HG03521 (cell line): ENCODE results near the gene SDR42E1.
"Not testable (repeated sequence)": the region's sequence is repeated elsewhere in the genome, so short reads cannot be mapped to it uniquely, and the experiment has no call there.

ENCODE experiments used
- ATAC-seq: cut with Tn5 transposase; IDR thresholded peaks from one replicate; pipeline ENCODE4 v1.9.1; 2021; ENCODE audit warnings: mild to moderate bottlenecking, moderate library complexity; ENCODE audit not compliant: unreplicated experiment

The SDR42E1 gene

DNA sequence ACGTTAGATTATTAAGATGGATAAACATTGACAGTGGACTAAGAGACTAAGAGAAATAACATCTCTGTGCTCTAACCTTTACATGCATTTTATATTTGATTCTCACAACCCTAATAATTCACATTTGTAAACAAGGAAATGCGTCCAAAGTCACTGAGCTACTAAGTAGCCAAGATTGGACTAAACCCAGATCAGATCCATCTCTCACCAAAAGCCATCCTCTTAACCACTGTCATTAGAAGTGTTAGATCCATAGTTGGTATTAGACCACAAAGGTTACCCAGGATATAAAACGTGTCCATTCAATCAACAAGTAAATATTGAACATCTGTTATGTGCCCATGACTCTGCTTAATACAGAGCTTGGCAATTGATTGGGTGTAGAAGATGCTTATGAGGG lies 29.0 kb upstream of the SDR42E1 start:
- no peak for ATAC-seq

DNA sequence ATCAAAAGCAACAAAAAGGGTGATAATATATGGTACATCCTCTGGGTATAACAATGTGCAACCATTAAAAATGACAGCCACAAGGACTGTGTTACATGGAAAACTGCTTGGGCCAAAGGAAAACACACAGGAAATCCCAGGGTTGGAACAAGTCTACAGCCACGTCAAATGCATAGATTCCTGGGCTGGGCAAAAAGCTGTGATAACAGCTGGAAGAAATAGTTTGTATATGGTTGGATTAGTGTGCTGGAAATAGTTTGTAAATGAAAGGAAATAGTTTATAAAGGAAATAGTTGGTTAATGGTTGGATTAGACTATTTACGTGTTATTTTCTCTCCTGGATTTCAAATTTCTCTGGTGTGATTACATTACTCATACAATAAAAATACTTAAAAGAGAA lies 26.4 kb upstream of the SDR42E1 start:
- ATAC-seq = no peak

DNA sequence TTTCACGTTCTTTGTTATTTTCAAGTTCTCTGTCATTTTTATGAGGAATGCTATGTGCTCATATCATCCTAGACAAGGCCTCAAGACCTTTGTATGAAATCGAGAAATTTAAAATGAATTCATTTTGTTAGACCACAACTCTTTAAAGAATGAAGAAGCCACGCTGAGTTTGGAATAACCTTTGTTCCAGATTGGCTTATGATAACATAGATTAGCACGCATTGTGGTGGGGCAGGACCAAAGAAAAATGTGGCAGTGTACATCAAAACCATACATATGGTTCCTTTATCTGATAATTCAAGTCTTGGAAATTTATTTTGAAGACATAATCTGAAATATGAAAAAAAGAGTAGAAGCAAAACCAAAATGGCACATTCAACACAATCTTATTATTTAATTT lies 26.0 kb upstream of the SDR42E1 start:
- no peak for ATAC-seq

DNA sequence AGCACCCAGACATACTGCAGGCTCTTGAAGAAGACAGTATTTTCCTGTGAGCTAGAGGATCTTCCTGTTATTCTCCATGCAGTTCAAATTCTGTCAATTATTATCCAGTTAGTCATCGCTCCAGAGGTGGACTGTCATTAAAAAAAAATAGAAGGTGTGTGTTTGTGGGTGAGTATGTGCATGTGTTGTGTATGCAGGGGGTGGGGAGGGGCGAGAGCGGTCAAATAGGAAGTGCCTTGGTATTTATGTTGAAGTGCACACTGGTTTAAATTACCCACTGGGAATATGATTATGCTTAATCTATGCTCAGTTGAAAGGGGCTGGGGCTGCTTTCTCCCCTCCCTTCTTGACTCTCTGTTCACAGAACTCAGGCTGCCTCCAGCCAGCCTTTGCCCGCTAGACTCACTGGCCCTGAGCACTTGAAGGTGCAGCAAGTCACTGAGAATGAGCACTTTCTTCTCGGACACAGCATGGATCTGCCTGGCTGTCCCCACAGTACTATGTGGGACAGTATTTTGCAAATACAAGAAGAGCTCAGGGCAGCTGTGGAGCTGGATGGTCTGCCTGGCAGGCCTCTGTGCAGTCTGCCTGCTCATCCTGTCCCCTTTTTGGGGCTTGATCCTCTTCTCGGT lies 23.8 kb upstream of the SDR42E1 start, which contains the start of gene HSD17B2:
TSS of gene HSD17B2 (plus strand) at position 273 of the 632 bp plus-strand sequence. CDS start at position 445, 172 bp downstream.
- no peak for ATAC-seq

DNA sequence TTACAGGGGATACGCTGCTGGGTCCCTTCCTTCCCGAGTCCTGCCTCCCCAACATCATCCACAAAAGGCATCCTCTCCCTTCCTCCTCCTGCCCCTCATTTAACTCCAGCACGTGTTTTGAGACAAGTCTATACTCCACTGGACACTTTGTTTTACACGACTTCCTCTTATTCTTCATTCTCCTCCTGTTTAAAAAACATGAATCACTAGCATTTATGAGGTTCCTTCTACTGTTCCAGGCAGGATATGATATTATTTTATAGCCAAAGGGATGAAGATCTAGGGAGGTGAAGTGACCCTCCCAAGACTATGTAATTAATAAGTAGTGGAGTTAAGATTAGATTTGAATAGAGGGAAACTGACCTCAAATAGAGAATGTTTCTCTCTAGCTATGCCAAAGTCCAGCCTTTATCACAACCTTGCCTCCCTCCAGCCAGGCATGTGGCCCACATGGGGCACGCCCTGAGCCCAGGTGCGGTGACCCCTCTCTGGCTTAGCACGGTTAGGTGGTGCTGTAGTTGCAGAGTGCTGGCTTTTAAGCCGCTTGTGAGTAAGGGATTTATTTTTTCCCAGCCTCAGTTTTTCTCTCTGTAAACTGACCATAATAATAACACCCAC lies 22.5 kb upstream of the SDR42E1 start:
- no peak for ATAC-seq

DNA sequence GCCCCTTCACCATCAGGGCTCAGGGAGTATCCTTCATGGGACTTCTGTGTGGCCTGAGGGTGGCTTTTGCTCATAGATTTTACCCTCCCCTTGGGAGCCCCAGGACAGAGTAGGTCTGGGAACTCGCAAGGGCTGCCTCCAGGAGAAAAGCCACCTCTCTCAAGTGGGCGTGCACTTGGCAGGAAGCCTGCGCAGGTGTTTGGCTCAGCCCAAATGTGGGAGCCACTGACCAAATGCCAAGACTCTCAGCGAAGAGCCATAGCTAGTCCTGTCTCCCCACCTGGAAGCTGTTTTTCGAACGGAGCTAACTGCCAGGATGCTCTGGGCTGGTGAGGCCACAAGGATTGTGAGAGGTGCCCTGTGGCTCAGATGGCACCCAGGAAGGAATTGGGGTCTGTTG lies 21.7 kb upstream of the SDR42E1 start:
- ATAC-seq = no peak

DNA sequence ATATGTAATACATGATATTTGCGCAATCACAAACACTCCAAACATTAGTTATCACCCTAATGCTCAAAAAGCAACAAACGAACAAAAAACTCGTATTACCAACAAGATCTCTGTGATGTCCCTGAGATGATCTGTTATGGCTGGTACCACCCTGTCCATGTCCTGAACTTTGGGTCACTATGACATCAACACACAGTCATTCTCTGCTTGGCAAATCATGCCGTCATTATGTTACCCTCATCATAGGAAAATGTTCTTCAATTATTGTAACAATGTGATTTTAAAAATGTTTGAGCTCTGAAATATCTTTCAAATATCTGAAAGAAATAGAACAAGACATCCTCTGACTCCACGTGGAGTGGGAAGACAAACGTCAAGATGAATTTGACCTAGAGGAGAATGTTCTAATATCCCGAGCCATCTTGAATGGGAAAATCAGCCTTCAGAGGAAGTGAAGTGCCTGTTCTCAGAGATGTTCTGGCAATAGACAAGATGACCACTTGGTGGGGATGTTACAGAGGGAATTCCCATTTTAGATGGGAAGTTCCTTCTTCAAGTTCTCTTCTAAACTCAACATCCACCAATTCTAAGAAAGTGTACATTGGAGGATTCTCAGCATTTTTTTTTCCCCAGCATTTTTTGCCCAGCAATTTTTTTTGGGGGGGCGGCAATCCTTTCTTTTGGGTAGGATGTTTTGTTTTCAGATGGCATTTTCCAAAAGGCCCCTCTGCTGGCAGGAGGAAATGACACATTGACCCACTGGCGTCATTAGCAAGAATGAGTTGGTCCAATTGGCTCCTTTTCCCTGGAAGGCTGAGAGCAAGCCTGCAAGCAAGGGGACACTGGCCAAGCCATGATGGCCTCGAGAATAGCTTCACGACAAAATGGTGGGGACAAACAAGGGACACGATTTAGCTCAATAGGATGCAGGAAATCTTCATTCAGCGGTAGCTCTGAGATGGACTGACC lies 20.1 kb upstream of the SDR42E1 start:
- no peak for ATAC-seq

DNA sequence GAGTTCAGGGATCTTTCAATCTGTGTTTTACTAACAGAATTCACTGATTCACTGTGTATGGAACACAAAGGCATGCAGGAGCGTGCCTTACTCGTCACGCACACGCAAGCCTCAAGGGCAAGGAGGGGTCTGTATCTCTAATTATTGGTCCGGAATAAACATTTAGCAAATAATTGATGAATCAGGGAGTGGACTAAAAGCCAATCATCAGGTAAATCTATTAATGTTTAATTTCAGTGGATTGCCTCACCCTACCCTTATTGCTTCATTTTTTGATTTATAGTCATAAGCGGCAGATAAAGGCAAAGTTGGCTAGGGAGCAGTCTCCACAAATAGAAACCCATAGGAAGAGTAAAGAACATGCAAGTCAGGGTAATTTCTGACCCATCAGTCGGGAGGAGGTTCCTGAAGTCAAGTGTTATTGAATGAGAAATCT lies 16.4 kb upstream of the SDR42E1 start:
- ATAC-seq = no peak

DNA sequence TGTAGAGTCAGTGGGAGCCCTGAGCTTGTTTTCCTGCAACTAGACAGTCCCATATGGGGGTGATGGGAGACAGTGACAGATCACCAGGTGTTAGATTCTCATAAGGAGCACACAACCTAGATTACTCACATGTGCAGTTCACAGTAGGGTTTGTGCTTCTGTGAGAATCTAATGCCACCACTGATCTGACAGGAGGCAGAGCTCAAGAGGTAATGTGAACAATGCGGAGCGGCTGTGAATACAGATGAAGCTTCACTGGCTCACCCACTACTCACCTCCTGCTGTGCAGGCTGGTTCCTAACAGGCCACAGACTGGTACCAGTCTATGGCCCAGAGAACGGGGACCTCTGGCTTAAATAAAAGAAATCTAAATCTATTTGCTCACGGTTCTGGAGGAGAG lies 13.6 kb upstream of the SDR42E1 start:
- ATAC-seq = no peak

DNA sequence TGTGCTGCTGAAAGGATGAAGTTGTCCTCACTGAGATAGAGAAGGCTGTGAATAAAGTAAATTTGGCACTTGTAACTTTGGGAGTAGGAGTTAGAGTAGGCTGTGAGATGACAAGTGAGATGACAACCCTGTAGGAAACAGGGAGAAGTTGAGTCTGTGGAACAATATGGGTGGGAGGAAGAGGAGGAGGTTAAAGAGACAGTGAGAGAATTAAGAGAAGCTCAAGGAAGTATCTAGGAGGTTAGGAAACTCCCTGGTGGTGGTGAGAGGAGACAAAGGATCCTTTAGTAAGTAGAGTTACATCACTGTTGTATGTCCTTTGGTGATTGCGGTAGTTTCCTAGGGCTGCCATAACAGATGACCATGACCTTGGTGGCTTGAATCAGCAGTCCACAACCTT lies 13.0 kb upstream of the SDR42E1 start:
- no peak for ATAC-seq

DNA sequence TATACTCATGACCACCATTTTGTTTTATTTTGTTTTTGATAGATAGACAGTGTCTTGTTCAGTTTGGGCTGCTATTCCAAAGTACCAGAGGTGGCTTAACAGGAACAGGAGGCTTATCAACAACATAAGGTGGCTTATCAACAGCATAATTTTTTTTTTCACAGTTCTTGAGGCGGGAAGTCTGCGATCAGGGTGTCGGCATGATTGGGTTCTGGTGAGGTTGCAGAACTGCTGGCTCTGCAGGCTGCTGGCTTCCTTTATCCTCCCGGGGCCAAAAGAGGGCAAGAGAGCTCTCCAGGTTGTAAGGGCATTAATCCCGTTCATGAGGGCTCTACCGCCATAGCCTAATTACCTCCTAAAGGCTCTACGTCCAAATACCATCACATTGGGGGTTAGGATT lies 11.9 kb upstream of the SDR42E1 start:
- ATAC-seq = no peak

DNA sequence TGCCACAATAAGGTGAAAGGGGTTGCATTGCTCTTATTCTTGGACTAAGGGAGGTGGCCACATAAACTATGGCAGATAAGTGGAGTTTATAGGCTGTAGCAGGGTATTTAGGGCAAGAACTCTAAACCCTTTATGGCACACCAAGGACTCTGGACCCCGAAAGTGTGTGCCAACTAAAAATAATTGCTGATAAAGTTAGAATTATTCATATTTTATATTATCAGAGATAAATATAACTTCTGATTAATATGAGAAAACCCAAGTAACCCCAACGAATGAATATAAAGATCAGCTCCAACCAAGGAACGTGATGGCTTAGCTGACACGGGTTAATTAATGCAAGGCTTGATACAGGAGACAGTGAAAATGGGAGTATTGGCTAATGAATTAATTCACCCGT lies 8.8 kb upstream of the SDR42E1 start:
- no peak for ATAC-seq

DNA sequence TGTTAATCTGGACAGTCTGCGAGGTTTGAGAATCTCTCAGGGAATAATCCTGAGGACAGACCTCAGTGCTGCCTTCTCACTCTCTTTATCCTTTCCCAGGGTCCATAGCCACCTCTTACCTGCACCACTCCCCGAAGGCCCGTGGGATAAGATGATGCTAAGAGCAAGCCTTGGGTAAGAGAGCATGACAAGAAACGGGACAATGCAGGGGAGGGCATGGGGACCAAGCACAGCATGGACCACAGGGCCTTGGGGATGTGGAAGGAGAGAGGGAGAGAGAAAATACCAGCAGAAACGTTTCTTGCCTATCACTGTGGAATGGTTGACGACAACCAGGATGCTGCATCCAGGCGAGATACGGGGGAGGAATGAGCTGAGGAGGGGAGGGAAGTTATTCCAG lies 8.3 kb upstream of the SDR42E1 start:
- ATAC-seq = no peak

DNA sequence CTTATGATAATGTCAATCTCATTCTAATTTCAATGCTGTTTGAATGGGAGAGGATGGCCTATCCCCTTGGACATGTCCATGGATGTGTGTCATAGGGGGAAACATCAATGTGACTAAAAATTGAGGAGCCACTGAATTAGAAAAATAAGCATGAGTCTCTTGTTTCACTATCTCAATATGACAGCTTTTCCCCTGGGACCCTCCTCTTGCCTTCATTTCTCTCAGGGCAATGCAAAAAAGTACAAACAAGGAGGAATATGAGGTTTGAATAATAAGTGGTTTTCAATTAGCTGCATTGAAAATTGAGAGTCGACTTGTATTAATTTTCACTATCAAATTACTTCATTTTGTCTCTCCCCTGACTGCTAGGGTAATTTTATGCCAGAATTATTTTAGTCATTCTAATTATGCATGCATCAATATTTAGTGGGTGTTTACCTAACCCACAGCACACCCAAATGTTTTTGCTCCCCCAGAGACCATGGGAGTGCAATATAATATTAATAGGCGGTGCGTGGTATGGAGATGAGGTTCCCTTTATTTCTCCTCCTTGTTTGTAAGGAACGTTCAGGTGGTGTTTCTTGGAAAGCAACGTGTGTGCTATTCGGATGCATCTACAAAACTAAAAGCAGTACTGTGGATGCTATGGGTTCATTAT lies 6.8 kb upstream of the SDR42E1 start:
- ATAC-seq = no peak

DNA sequence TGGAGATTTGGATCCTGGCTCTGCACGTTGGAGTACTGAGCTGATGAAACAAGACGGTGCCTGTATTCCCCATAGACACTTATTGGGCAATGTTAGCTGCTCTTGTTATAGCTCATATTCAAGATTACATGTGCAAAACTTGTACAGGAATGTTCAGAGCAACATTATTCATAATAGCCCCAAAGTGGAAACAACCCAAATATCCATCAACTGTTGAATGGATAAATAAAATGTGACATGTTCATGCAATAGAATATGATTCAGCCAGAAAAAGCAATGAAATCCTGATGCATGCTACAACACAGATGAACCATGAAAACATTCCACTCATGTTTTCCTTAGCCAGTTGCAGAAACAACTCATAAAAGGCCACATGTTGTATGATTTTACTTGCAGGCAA lies 5.7 kb upstream of the SDR42E1 start:
- ATAC-seq = no peak

DNA sequence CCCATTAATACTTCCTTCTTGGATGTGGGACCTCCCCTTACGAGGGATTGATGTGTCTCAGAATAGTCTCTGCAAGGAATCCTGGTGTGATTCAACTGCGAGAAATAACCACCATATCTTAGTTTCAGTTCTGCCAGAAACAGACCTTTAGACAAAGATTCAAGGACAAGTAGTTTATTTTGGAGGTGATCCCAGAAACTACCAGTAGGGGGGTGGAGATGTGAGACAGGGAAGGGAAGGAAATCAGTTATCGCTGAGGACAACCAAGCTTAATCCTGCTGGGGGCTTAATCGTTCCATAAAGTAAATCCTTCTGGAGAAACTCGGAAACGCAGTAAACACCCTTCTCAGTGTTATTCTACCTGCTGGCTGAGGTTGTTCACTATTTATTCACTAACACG lies 5.0 kb upstream of the SDR42E1 start:
- no peak for ATAC-seq

DNA sequence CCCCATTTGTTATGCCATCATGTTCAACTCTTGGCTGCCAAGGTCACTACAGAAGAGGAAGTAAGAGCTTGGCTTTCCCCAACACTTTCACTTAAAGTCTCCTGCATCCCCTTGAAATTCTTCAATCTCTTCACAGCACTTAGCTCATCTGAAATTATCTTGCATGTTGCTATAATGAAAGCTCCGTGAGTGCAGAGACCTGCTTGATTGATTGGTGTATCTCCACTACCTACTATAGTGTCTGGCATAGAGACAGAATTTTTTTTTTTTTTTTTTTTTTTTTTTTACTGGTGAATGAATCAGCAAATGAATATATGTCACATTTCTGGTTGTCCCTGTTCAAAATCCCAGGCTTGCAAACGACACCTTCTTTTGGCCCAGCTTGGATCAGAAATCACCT lies 1.9 kb upstream of the SDR42E1 start:
- no peak for ATAC-seq

DNA sequence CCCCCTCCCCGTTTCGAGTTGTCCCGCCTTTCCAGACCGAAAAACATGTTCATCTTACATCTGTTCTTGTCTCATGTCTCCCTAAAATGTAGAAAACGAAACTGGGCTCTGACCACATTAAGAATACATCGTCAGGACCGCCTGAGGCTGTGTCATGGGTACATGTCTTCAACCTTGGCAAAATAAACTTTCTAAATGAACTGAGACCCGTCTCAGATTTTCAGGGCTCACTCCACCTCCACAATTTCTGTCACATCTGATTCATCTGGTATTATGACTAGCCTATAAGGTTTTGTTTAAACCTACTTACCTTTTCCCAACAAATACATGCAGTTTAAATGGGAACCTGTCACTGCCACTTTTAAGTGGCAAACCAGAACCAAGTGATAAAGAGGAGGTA lies 621 bp downstream of the SDR42E1 start:
- no peak for ATAC-seq

DNA sequence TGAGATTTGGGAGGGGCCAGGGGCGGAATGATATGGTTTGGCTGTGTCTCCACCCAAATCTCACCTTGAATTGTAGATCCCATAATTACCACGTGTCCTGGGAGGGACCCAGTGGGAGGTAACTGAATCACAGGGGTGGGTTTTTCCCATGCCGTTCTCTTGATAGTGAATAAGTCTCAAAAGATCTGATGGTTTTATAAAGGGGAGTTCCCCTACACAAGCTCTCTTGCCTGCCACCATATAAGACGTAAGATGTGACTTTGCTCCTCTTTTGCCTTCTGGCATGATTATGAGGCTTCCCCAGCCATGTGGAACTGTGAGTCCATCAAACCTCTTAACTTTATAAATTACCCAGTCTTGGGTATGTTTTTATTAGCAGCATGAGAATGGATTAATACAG lies 1.5 kb downstream of the SDR42E1 start:
- ATAC-seq = not testable (repeated sequence)

DNA sequence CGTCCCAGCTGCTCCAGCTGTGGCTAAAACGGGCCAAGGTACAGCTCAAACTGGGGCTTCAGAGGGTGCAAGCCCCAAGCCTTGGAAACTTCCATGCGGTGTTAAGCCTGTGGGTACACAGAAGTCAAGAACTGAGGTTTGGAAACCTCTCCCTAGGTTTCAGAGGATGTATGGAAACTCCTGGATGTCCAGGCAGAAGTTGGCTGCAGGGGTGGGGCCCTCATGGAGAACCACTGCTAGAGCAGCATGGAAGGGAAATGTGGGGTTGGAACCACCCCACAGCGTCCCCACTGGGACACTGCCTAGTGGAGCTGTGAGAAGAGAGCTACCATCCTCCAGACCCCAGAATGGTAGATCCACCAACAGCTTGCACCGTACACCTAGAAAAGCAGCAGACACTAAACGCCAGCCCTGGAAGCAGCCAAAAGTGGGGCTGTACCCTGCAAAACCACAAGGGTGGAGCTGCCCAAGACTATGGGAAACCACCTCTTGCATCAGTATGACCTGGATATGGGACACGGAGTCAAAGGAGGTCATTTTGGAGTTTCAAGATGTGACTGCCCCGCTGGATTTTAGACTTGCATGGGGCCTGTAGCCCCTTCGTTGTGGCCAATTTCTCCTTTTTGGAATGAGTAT lies 2.2 kb downstream of the SDR42E1 start:
- no peak for ATAC-seq

DNA sequence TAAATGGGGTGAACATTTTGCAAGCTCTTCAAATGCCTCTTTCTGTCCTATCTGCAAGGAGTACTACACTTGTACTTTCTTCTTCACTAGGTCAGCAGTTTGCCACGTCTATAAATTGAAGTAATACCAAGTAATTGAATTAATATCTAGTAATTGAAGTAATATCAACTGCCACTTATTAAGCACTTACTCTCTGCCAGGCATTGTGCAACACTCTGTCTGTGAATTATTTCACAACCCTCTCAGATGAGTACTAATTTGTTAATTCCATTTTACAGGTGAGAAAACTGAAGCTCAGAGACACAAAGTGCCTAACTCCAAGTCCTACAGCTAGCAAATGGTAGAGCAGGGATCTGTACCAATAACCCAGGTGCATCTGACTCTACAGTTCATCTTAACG lies 4.1 kb downstream of the SDR42E1 start:
- no peak for ATAC-seq
